Spleen (tissue), 11 donors: ENCODE data around the gene SRSF8. TPM values are rescaled to one million over a fixed set of nuclear protein-coding genes. Genes with fewer than 3 reads are reported as not detected.

Source experiments
- DNase-seq: peaks from one replicate; pipeline ENCODE4 v3.0.0-alpha.2; 2020
- H3K27ac ChIP-seq, 8 donors: fragments of 200-600 bp; sonication (generic) in 7 of 8; 1 replicate in 4 of 8; 2 replicates in 4 of 8; pipeline versions ENCODE4 v1.5.0 to v1.8.0; 2016 to 2021; ENCODE audit warnings: inconsistent platforms in 4 of 8, mild to moderate bottlenecking in 4 of 8, moderate library complexity in 1 of 8
- H3K27me3 ChIP-seq, 7 donors: fragments of 200-600 bp; sonication (generic) in 6 of 7; replicated peaks in 1 of 7; 1 replicate in 4 of 7; 2 replicates in 3 of 7; pipeline versions ENCODE4 v1.5.0 to v1.8.0; 2016 to 2021; ENCODE audit warnings: inconsistent platforms in 3 of 7, mild to moderate bottlenecking in 1 of 7
- H3K36me3 ChIP-seq, 6 donors: fragments of 200-600 bp; sonication (generic) in 5 of 6; 1 replicate in 4 of 6; 2 replicates in 2 of 6; pipeline versions ENCODE4 v1.5.0 to v1.8.0; 2016 to 2021; ENCODE audit warnings: inconsistent platforms in 2 of 6
- H3K4me1 ChIP-seq, 6 donors: fragments of 200-600 bp; sonication (generic) in 5 of 6; 1 replicate in 3 of 6; 2 replicates in 3 of 6; pipeline versions ENCODE4 v1.5.0 to v1.8.0; 2016 to 2021; ENCODE audit warnings: inconsistent platforms in 3 of 6
- H3K4me3 ChIP-seq, 8 donors: fragments of 200-600 bp; sonication (generic) in 7 of 8; 1 replicate in 4 of 8; 2 replicates in 4 of 8; pipeline versions ENCODE4 v1.5.0 to v1.8.0; 2016 to 2021; ENCODE audit warnings: inconsistent platforms in 4 of 8, mild to moderate bottlenecking in 4 of 8, moderate library complexity in 2 of 8
- H3K9me3 ChIP-seq, 8 donors: fragments of 200-600 bp; sonication (generic) in 7 of 8; 1 replicate in 4 of 8; 2 replicates in 4 of 8; pipeline versions ENCODE4 v1.5.0 to v1.8.0; 2016 to 2021; ENCODE audit warnings: inconsistent platforms in 4 of 8
- POLR2A ChIP-seq, 3 donors: fragments of 450-650 bp; IDR thresholded peaks; one replicate each; pipeline ENCODE4 v1.5.1; 2017; ENCODE audit warnings: antibody characterized with exemption in 3 of 3, mild to moderate bottlenecking in 1 of 3
- POLR2AphosphoS5 ChIP-seq, 3 donors: sonication (generic); formaldehyde crosslinking; IDR thresholded peaks; one replicate each; pipeline ENCODE4 v1.5.1; 2017; ENCODE audit warnings: antibody characterized with exemption in 3 of 3
- WGBS, 5 donors: extraction: QIAGEN DNeasy Blood & Tissue Kit in 3 of 5; methylation state at CpG; one replicate each; pipeline versions ENCODE4 v1.1.5 to v1.1.7; 2013 to 2018; 5-methylcytosine and 5-hydroxymethylcytosine counted together
- intact Hi-C: fragments of 100-400 bp; cut with DNase I; formaldehyde crosslinking; loops from one replicate; pipeline ENCODE4 v1.15.0; 2023; ENCODE audit warnings: low total_unique reads
- polyA plus RNA-seq, 3 donors: library from polyadenylated mRNA; stranded (reverse); fragments of 200-250 nt; gene quantifications; one replicate each; pipeline ENCODE4 v1.2.1, GENCODE V29; 2013
- total RNA-seq, 7 donors: library from RNA; depleted of rRNA in 3 of 7; stranded (reverse); fragments of >200 nt in 3 of 7; fragmentation: NEBNext Ultra II Directional in 4 of 7; extraction: Animal tissue kit (Norgen Biotek cat#: 25700) in 4 of 7; gene quantifications; one replicate each; pipeline versions ENCODE4 v1.1.0 to v1.2.1, GENCODE V29; 2016 to 2021
- TF ChIP-seq, protein P1 (sequence below), 11 experiments: fragments of 200-600 bp in 7 of 11; fragments of 450-650 bp in 4 of 11; sonication (generic) in 4 of 11; IDR thresholded peaks in 8 of 11; conservative IDR thresholded peaks in 3 of 11; 1 replicate in 7 of 11; 2 replicates in 4 of 11; pipeline versions ENCODE4 v1.4.0 to v1.8.0; 2016 to 2021; ENCODE audit warnings: antibody characterized with exemption in 11 of 11, inconsistent platforms in 4 of 11, mild to moderate bottlenecking in 1 of 11
- donor health status: healthy with polysubstance abuse.
- donor health status: DM: no; HTN: no; CAD: no; lungs with moderate emphysema.
- donor health status: DM: no; HTN: no; CAD: no.
- donor health status: Bipolar disorder and iron deficiency.
- donor health status: healthy.
- donor health status: DM: no; HTN: no; CAD: no.
- donor health status: DM: yes; HTN: yes; CAD: no.

Gene SRSF8
- total and polyA plus RNA-seq, 10 donors: 38.1 to 63.9 (median 59.3) TPM

- intact Hi-C loops: no loop called here
- H3K36me3 ChIP-seq: peaks cover 0 to 16% (median 0%) of the 10 kb centered on the region in 6 donors
- H3K4me1 ChIP-seq: peaks cover 0 to 79% (median 30%) of the 10 kb centered on the region in 6 donors
- no peak overlapping the region for H3K27ac ChIP-seq
- no peaks in the 10 kb centered on the region for H3K9me3 ChIP-seq
- H3K27me3 ChIP-seq: no peaks in the 10 kb centered on the region
- H3K4me3 ChIP-seq: no peak overlapping the region
- DNase-seq: no peak
- TF ChIP-seq POLR2A (IDR thresholded peaks at IDR 0.05) (no peak), POLR2AphosphoS5 (IDR thresholded peaks at IDR 0.05) (no peak)
- TF ChIP-seq, protein P1, sequence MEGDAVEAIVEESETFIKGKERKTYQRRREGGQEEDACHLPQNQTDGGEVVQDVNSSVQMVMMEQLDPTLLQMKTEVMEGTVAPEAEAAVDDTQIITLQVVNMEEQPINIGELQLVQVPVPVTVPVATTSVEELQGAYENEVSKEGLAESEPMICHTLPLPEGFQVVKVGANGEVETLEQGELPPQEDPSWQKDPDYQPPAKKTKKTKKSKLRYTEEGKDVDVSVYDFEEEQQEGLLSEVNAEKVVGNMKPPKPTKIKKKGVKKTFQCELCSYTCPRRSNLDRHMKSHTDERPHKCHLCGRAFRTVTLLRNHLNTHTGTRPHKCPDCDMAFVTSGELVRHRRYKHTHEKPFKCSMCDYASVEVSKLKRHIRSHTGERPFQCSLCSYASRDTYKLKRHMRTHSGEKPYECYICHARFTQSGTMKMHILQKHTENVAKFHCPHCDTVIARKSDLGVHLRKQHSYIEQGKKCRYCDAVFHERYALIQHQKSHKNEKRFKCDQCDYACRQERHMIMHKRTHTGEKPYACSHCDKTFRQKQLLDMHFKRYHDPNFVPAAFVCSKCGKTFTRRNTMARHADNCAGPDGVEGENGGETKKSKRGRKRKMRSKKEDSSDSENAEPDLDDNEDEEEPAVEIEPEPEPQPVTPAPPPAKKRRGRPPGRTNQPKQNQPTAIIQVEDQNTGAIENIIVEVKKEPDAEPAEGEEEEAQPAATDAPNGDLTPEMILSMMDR (IDR thresholded peaks at IDR 0.05 in 8 of 11, conservative IDR thresholded peaks at IDR 0.05 in 3 of 11): no peak
- WGBS, 5 donors: 67 to 73% (median 70%) methylated on average over 4 of the region's 4 CpGs
These were observed 33.5 kb downstream of the SRSF8 start for GRCh38 chr11:95100191-95100648.

DNA sequence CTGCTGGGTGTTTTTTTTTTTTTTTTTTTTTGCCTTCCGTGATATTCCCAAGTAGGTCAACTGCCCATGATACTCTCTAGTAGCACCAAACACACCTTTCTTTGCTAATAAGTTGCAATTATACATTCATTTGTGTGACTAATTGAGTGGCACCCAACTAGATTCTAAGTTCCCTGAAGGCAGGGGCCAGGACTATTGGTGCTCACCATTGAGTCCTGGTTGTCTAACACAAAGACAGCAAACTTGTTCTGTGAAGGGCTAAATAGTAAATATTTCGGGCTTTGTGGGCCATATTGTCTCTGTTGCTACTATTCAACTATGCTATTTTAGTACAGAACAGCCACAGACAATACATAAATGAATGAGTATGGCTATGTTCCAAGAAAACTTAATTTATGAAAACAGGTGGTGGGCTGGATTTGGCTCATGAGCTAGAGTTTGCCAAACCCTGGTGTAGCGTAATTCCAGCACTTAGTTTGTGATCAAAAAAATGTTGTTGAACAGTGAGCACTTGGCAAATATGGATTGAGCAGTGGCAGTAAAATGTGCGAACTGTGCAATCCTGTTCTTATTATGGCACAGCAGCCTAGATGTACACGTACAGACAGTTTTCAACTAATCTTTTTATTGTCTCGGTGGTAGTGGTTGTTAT lies 34.3 kb downstream of the SRSF8 start:
- H3K4me1 ChIP-seq: peaks cover 0 to 71% (median 23%) of the 10 kb centered on the region in 6 donors
- H3K27me3 ChIP-seq: no peaks in the 10 kb centered on the region
- intact Hi-C loops: no loop called here
- H3K27ac ChIP-seq: peak overlapping the region in 2 of 8 donors; percentile 20 to 35
- peaks cover 0 to 19% (median 0%) of the 10 kb centered on the region in 6 donors for H3K36me3 ChIP-seq
- no peaks in the 10 kb centered on the region for H3K9me3 ChIP-seq
- no peak for DNase-seq
- TF ChIP-seq POLR2AphosphoS5 (IDR thresholded peaks at IDR 0.05): no peak
- no peak overlapping the region for H3K4me3 ChIP-seq
- 88 to 93% (median 93%) methylated on average over 6 of the region's 6 CpGs for WGBS, 5 donors

DNA sequence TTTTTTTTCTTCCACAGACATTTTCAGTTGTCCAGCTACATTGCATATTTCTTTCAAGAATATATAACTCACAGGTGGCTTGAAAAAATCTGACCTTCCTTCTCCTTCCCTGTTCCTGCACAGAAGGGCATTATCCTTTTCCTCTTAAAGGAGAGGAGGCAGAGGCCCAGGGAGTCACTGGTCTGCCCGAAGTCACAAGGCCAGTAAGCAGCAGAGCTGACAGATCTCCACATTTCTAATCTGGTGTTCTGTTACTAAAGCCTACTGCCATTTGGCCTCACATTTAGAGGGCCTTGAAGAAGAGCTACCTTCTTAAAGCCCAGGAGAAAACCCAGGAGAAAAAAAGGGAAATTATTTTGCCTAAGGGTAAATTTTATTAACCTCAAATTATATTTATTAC lies 35.2 kb downstream of the SRSF8 start:
- H3K4me1 ChIP-seq: peaks cover 4 to 69% (median 14%) of the 10 kb centered on the region in 6 donors
- H3K36me3 ChIP-seq: peaks cover 0 to 22% (median 0%) of the 10 kb centered on the region in 6 donors
- DNase-seq: no peak
- intact Hi-C loops: no loop called here
- H3K27me3 ChIP-seq: no peaks in the 10 kb centered on the region
- no peak overlapping the region for H3K4me3 ChIP-seq
- peak overlapping the region in 5 of 8 donors; percentile 20 to 50 (median 26) for H3K27ac ChIP-seq
- 67 to 78% (median 74%) methylated on average over 1 of the region's 1 CpG for WGBS, 5 donors
- H3K9me3 ChIP-seq: no peaks in the 10 kb centered on the region
- TF ChIP-seq, protein P1 (IDR thresholded peaks at IDR 0.05 in 8 of 11, conservative IDR thresholded peaks at IDR 0.05 in 3 of 11): no peak
- no peak for TF ChIP-seq POLR2A (IDR thresholded peaks at IDR 0.05)
- no peak for TF ChIP-seq POLR2AphosphoS5 (IDR thresholded peaks at IDR 0.05)

- TF ChIP-seq POLR2AphosphoS5 (IDR thresholded peaks at IDR 0.05) (no peak), POLR2A (IDR thresholded peaks at IDR 0.05) (no peak)
- TF ChIP-seq, protein P1 (IDR thresholded peaks at IDR 0.05 in 8 of 11, conservative IDR thresholded peaks at IDR 0.05 in 3 of 11): no peak
- 92 to 100% (median 93%) methylated on average over 2 of the region's 2 CpGs for WGBS, 5 donors
- H3K4me3 ChIP-seq: no peak overlapping the region
- no peak for DNase-seq
- intact Hi-C loops: no loop called here
- peaks cover 0 to 22% (median 0%) of the 10 kb centered on the region in 6 donors for H3K36me3 ChIP-seq
- H3K27ac ChIP-seq: peak overlapping the region in 2 of 8 donors; percentile 20 to 26
- no peaks in the 10 kb centered on the region for H3K27me3 ChIP-seq
- peaks cover 0 to 69% (median 12%) of the 10 kb centered on the region in 6 donors for H3K4me1 ChIP-seq
- H3K9me3 ChIP-seq: no peaks in the 10 kb centered on the region
These were observed 36.0 kb downstream of the SRSF8 start for GRCh38 chr11:95102733-95103132.
